HG02759 (cell line): ENCODE results near the gene CPED1.
"Not testable (repeated sequence)": the region's sequence is repeated elsewhere in the genome, so short reads cannot be mapped to it uniquely, and the experiment has no call there.

ENCODE experiments used
- ATAC-seq: cut with Tn5 transposase; IDR thresholded peaks from one replicate; pipeline ENCODE4 v1.9.1; 2021; ENCODE audit warnings: mild to moderate bottlenecking, moderate library complexity; ENCODE audit not compliant: unreplicated experiment

The CPED1 gene

GRCh38 chr7:121038717-121039509 lies 50.4 kb downstream of the CPED1 start:
- ATAC-seq = no peak

- ATAC-seq = no peak
Measured at GRCh38 chr7:121039510-121039822, 51.0 kb downstream of the CPED1 start.

GRCh38 chr7:121039994-121040393 lies 51.5 kb downstream of the CPED1 start:
- ATAC-seq = no peak

- no peak for ATAC-seq
Measured at GRCh38 chr7:121041516-121042148, 53.1 kb downstream of the CPED1 start.

- ATAC-seq = no peak
Measured at GRCh38 chr7:121042195-121042594, 53.7 kb downstream of the CPED1 start.

- no peak for ATAC-seq
Measured at GRCh38 chr7:121042899-121043298, 54.4 kb downstream of the CPED1 start.

- ATAC-seq = no peak
Measured at GRCh38 chr7:121043314-121044234, 55.1 kb downstream of the CPED1 start.

- no peak for ATAC-seq
Measured at GRCh38 chr7:121045090-121045489, 56.6 kb downstream of the CPED1 start.

GRCh38 chr7:121046009-121046408 lies 57.5 kb downstream of the CPED1 start:
- no peak for ATAC-seq

- no peak for ATAC-seq
Measured at GRCh38 chr7:121046893-121047468, 58.5 kb downstream of the CPED1 start.

- ATAC-seq = no peak
Measured at GRCh38 chr7:121048195-121048594, 59.7 kb downstream of the CPED1 start.

- ATAC-seq = no peak
Measured at GRCh38 chr7:121049028-121049791, 60.7 kb downstream of the CPED1 start.

GRCh38 chr7:121049897-121050296 lies 61.4 kb downstream of the CPED1 start:
- ATAC-seq = no peak

- no peak for ATAC-seq
Measured at GRCh38 chr7:121053219-121053618, 64.7 kb downstream of the CPED1 start.

- no peak for ATAC-seq
Measured at GRCh38 chr7:121054925-121055324, 66.4 kb downstream of the CPED1 start.

- no peak for ATAC-seq
Measured at GRCh38 chr7:121057878-121058277, 69.4 kb downstream of the CPED1 start.

- ATAC-seq = no peak
Measured at GRCh38 chr7:121058975-121059374, 70.5 kb downstream of the CPED1 start.

- ATAC-seq = not testable (repeated sequence)
Measured at GRCh38 chr7:121059979-121060509, 71.5 kb downstream of the CPED1 start.

GRCh38 chr7:121061677-121062582 lies 73.4 kb downstream of the CPED1 start:
- ATAC-seq = no peak
